ENCODE data around the gene TIAL1. TPM values are rescaled to one million over a fixed set of nuclear protein-coding genes. Genes with fewer than 3 reads are reported as not detected.

Gene TIAL1
- total and polyA plus RNA-seq, 2 of the 13 experiments (the other 11 are each of a cell fraction or from before 2014, with no cell fraction given), result 31.5 to 148 TPM

DNA sequence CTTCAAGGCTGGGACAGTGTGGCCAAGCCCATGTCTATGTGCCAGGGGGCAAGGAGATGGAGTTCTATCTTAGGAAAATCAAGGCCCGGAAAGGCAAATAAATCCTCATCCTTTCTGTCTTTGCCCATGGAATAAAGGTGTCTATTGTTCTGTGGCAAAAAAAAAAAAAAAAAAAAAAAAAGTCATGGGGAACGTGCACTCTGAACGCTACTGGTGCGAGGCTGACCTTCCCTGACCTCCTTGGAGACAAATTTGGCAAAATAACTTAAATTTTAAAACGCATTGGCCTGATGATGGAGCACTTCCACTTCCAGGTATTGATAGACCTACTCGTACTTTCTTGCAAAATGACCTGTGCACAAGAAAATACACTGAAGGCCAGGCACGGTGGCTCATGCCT is 42.2 kb upstream of the TIAL1 start (continued):
- no peak for TF ChIP-seq FOXO1 (CRISPR knock-in tag; IDR thresholded peaks at IDR 0.05)
- TF ChIP-seq, protein P1, sequence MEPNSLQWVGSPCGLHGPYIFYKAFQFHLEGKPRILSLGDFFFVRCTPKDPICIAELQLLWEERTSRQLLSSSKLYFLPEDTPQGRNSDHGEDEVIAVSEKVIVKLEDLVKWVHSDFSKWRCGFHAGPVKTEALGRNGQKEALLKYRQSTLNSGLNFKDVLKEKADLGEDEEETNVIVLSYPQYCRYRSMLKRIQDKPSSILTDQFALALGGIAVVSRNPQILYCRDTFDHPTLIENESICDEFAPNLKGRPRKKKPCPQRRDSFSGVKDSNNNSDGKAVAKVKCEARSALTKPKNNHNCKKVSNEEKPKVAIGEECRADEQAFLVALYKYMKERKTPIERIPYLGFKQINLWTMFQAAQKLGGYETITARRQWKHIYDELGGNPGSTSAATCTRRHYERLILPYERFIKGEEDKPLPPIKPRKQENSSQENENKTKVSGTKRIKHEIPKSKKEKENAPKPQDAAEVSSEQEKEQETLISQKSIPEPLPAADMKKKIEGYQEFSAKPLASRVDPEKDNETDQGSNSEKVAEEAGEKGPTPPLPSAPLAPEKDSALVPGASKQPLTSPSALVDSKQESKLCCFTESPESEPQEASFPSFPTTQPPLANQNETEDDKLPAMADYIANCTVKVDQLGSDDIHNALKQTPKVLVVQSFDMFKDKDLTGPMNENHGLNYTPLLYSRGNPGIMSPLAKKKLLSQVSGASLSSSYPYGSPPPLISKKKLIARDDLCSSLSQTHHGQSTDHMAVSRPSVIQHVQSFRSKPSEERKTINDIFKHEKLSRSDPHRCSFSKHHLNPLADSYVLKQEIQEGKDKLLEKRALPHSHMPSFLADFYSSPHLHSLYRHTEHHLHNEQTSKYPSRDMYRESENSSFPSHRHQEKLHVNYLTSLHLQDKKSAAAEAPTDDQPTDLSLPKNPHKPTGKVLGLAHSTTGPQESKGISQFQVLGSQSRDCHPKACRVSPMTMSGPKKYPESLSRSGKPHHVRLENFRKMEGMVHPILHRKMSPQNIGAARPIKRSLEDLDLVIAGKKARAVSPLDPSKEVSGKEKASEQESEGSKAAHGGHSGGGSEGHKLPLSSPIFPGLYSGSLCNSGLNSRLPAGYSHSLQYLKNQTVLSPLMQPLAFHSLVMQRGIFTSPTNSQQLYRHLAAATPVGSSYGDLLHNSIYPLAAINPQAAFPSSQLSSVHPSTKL (CRISPR knock-in tag; IDR thresholded peaks at IDR 0.05), result 0 out of 2 replicates have a peak, but pooled peaks have one; percentile 21
- TF ChIP-seq HNF4A (CRISPR knock-in tag; IDR thresholded peaks at IDR 0.05), result no peak
- TF ChIP-seq, protein P2, sequence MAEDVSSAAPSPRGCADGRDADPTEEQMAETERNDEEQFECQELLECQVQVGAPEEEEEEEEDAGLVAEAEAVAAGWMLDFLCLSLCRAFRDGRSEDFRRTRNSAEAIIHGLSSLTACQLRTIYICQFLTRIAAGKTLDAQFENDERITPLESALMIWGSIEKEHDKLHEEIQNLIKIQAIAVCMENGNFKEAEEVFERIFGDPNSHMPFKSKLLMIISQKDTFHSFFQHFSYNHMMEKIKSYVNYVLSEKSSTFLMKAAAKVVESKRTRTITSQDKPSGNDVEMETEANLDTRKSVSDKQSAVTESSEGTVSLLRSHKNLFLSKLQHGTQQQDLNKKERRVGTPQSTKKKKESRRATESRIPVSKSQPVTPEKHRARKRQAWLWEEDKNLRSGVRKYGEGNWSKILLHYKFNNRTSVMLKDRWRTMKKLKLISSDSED (CRISPR knock-in tag; IDR thresholded peaks at IDR 0.05), result no peak
- TF ChIP-seq, protein P3, sequence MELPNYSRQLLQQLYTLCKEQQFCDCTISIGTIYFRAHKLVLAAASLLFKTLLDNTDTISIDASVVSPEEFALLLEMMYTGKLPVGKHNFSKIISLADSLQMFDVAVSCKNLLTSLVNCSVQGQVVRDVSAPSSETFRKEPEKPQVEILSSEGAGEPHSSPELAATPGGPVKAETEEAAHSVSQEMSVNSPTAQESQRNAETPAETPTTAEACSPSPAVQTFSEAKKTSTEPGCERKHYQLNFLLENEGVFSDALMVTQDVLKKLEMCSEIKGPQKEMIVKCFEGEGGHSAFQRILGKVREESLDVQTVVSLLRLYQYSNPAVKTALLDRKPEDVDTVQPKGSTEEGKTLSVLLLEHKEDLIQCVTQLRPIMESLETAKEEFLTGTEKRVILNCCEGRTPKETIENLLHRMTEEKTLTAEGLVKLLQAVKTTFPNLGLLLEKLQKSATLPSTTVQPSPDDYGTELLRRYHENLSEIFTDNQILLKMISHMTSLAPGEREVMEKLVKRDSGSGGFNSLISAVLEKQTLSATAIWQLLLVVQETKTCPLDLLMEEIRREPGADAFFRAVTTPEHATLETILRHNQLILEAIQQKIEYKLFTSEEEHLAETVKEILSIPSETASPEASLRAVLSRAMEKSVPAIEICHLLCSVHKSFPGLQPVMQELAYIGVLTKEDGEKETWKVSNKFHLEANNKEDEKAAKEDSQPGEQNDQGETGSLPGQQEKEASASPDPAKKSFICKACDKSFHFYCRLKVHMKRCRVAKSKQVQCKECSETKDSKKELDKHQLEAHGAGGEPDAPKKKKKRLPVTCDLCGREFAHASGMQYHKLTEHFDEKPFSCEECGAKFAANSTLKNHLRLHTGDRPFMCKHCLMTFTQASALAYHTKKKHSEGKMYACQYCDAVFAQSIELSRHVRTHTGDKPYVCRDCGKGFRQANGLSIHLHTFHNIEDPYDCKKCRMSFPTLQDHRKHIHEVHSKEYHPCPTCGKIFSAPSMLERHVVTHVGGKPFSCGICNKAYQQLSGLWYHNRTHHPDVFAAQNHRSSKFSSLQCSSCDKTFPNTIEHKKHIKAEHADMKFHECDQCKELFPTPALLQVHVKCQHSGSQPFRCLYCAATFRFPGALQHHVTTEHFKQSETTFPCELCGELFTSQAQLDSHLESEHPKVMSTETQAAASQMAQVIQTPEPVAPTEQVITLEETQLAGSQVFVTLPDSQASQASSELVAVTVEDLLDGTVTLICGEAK (IDR thresholded peaks at IDR 0.05), result peak; percentile 25; the same call in 1 of the 2 replicates
- TF ChIP-seq, protein P3 (CRISPR knock-in tag; IDR thresholded peaks at IDR 0.05), result no peak
- TF ChIP-seq, protein P4, sequence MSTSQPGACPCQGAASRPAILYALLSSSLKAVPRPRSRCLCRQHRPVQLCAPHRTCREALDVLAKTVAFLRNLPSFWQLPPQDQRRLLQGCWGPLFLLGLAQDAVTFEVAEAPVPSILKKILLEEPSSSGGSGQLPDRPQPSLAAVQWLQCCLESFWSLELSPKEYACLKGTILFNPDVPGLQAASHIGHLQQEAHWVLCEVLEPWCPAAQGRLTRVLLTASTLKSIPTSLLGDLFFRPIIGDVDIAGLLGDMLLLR (CRISPR knock-in tag; IDR thresholded peaks at IDR 0.05), result no peak
- no peak; the same call in 1 of the 2 replicates for TF ChIP-seq HMG20A (CRISPR knock-in tag; IDR thresholded peaks at IDR 0.05; ENCODE audit: borderline replicate concordance)
- TF ChIP-seq ZNF737 (CRISPR knock-in tag; IDR thresholded peaks at IDR 0.05; ENCODE audit: borderline replicate concordance), result no peak
- TF ChIP-seq LCORL (IDR thresholded peaks at IDR 0.05), result 0 out of 2 replicates have a peak, but pooled peaks have one; percentile 24
- 0 out of 2 replicates have a peak, but pooled peaks have one; percentile 41 for TF ChIP-seq LCORL (CRISPR knock-in tag; IDR thresholded peaks at IDR 0.05)
- TF ChIP-seq, protein P5, sequence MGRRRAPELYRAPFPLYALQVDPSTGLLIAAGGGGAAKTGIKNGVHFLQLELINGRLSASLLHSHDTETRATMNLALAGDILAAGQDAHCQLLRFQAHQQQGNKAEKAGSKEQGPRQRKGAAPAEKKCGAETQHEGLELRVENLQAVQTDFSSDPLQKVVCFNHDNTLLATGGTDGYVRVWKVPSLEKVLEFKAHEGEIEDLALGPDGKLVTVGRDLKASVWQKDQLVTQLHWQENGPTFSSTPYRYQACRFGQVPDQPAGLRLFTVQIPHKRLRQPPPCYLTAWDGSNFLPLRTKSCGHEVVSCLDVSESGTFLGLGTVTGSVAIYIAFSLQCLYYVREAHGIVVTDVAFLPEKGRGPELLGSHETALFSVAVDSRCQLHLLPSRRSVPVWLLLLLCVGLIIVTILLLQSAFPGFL (CRISPR knock-in tag; IDR thresholded peaks at IDR 0.05), result no peak
- TF ChIP-seq, protein P6, sequence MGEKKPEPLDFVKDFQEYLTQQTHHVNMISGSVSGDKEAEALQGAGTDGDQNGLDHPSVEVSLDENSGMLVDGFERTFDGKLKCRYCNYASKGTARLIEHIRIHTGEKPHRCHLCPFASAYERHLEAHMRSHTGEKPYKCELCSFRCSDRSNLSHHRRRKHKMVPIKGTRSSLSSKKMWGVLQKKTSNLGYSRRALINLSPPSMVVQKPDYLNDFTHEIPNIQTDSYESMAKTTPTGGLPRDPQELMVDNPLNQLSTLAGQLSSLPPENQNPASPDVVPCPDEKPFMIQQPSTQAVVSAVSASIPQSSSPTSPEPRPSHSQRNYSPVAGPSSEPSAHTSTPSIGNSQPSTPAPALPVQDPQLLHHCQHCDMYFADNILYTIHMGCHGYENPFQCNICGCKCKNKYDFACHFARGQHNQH (CRISPR knock-in tag; IDR thresholded peaks at IDR 0.05), result 0 out of 2 replicates have a peak, but pooled peaks have one; percentile 34

Measured in HepG2 (cell line).